Fibroblast of lung (primary cell): ENCODE results near the gene TMCC1.

ENCODE experiments used
- CTCF ChIP-seq, 2 donors: IDR thresholded peaks in 1 of 2; conservative IDR thresholded peaks in 1 of 2; 1 replicate in 1 of 2; 2 replicates in 1 of 2; pipeline ENCODE4 v1.5.1; 2011 to 2012; ENCODE audit warnings: low read length in 2 of 2, control low read depth in 1 of 2, inconsistent platforms in 1 of 2, low read depth in 1 of 2, mild to moderate bottlenecking in 1 of 2
- EZH2 ChIP-seq: IDR thresholded peaks from 2 replicates; pipeline ENCODE4 v1.5.1; 2012; ENCODE audit warnings: low read length, control low read depth, mild to moderate bottlenecking; ENCODE audit errors: missing control alignments

DNA sequence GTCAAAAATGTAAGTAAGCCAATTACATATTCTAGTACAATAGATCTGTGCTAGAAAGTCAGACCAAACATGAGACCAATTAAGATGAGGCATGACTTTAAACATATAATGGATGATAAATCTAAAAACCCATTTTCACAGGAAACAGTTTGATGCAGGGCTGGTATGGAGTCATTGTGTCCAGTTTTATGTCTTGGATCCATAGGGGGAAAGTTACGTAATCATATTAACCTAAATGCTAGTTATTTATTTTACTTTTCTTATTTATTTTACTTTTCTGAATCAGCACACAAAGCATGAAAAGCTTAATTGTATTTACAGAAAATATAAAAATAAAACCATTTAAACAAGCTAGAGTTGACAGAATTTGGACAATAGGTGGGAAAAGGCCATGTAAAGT lies 26.3 kb upstream of the TMCC1 start:
- TF ChIP-seq CTCF (conservative IDR thresholded peaks at IDR 0.05 in 1 of 2, IDR thresholded peaks at IDR 0.05 in 1 of 2; ENCODE audit: low read depth in 1 of 2, low read length in 2 of 2) (no peak), EZH2 (no peak)
